ENCODE data around the gene BCDIN3D.

BCDIN3D gene, protein sequence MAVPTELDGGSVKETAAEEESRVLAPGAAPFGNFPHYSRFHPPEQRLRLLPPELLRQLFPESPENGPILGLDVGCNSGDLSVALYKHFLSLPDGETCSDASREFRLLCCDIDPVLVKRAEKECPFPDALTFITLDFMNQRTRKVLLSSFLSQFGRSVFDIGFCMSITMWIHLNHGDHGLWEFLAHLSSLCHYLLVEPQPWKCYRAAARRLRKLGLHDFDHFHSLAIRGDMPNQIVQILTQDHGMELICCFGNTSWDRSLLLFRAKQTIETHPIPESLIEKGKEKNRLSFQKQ

DNA sequence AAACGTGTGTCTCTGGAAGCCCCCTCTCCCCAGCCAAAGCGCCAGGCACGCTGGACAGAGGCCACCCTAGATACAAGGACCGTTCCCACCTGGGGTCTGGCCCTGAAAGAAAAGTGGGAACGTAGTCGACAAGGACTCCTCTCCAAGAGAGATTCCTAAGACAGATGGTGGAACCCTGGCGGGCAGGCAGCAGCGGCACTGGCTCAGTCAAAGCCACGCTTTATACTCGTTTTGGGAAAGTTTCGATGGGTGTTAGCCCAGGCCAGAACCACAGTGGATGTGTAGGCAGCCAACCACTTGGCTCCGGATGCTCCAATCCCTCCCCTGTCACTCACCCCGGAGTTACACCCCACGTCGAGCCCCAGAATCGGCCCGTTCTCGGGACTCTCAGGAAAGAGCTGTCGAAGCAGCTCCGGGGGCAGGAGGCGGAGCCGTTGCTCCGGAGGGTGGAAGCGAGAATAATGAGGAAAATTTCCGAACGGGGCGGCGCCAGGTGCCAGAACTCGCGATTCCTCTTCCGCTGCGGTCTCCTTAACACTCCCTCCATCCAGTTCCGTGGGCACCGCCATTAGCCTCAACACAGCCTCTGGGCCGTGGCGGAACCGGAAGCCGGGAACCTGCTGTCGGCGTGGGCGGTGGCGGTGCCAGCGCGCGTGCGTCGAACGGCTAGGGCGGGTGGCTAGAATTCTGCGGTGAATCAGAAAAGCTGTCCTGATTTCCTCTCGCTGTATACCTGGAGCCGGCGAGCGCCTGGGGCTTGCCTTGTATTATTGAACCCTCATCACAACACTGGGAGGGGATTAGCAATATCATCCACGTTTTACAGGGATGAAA is at the start of gene BCDIN3D:
BCDIN3D (minus strand) TSS at position 588 of the 834 bp plus-strand sequence; CDS start at position 569, 19 bp downstream.
- TF ChIP-seq, protein P1, sequence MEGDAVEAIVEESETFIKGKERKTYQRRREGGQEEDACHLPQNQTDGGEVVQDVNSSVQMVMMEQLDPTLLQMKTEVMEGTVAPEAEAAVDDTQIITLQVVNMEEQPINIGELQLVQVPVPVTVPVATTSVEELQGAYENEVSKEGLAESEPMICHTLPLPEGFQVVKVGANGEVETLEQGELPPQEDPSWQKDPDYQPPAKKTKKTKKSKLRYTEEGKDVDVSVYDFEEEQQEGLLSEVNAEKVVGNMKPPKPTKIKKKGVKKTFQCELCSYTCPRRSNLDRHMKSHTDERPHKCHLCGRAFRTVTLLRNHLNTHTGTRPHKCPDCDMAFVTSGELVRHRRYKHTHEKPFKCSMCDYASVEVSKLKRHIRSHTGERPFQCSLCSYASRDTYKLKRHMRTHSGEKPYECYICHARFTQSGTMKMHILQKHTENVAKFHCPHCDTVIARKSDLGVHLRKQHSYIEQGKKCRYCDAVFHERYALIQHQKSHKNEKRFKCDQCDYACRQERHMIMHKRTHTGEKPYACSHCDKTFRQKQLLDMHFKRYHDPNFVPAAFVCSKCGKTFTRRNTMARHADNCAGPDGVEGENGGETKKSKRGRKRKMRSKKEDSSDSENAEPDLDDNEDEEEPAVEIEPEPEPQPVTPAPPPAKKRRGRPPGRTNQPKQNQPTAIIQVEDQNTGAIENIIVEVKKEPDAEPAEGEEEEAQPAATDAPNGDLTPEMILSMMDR (IDR thresholded peaks at IDR 0.05; ENCODE audit: borderline replicate concordance, extremely low read depth, low read length, poor library complexity, severe bottlenecking) = peak; percentile 2
- no peak for TF ChIP-seq EZH2 (IDR thresholded peaks at IDR 0.05; ENCODE audit: borderline replicate concordance, low read depth, low read length, severe bottlenecking)
- Histone ChIP-seq H3K4me3 (ENCODE audit: low read depth in 1 of 2, low read length in 2 of 2) (peak within 1 kb of the TSS; percentile 55 to 73; a peak in 3 of 4 replicates), H3K9ac (ENCODE audit: low read depth, low read length) (peak within 1 kb of the TSS; percentile 76), H3K79me2 (ENCODE audit: insufficient read depth, low read length) (peaks cover 20% of the 10 kb centered on the region), H3K36me3 (ENCODE audit: insufficient read depth, low read length) (peaks cover 9% of the 10 kb centered on the region; the same call in 1 of the 2 replicates), H2AFZ (ENCODE audit: low read depth, low read length) (peak within 1 kb of the TSS; percentile 92), H4K20me1 (ENCODE audit: insufficient read depth, low read length) (no peaks in the 10 kb centered on the region), H3K9me3 (ENCODE audit: insufficient read depth, low read length, severe bottlenecking) (no peaks in the 10 kb centered on the region), H3K4me2 (ENCODE audit: insufficient read depth, low read length) (peak within 1 kb of the TSS; percentile 84), H3K27me3 (ENCODE audit: insufficient read depth, low read length, poor library complexity) (no peaks in the 10 kb centered on the region), H3K27ac (ENCODE audit: low read length) (peak within 1 kb of the TSS; percentile 81), H3K4me1 (ENCODE audit: insufficient read depth, low read length) (peaks cover 31% of the 10 kb centered on the region)
- DNase-seq = peak; percentile 94
- peak; percentile 95 for ATAC-seq (ENCODE audit: insufficient read depth, low read depth)

DNA sequence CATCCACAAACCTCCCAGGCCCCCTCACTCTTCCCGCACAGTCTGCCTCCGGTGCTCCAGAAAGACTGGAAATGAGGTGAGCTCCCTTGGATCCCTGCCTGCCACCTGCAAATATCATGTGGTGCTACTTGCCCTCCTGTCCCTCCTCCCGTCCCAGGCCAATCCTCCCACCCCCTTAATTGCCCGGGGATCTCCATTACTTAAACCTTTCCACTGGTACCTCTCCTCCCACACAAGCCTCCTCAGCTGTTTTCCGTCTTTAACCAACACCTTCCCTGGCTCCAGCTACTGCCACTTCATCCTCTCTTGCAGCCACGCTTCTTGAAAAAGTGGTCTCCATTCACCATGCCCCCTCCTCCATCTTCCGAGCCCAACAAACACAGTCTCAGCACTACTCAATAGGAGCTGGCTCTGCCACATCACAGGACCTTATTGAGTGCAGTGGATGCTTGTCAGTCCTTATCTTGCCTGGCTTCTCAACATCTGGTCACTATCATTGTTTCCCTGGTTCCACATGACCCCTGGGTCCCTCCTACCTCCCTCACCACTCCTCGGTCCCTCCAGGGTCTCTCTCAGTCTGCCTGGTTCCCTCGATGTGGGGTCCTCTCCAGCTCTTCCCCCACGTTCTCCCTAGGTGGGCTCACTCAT is 49.3 kb upstream of the BCDIN3D start:
- no peak overlapping the region for H2AFZ ChIP-seq (ENCODE audit: low read depth, low read length)
- H4K20me1 ChIP-seq (ENCODE audit: insufficient read depth, low read length) = no peaks in the 10 kb centered on the region
- H3K4me2 ChIP-seq (ENCODE audit: insufficient read depth, low read length) = no peak overlapping the region
- peaks cover 2% of the 10 kb centered on the region for H3K27me3 ChIP-seq (ENCODE audit: insufficient read depth, low read length, poor library complexity)
- no peaks in the 10 kb centered on the region for H3K79me2 ChIP-seq (ENCODE audit: insufficient read depth, low read length)
- ATAC-seq (ENCODE audit: insufficient read depth, low read depth) = no peak
- no peak overlapping the region for H3K27ac ChIP-seq (ENCODE audit: low read length)
- H3K9me3 ChIP-seq (ENCODE audit: insufficient read depth, low read length, severe bottlenecking) = no peaks in the 10 kb centered on the region
- H3K4me3 ChIP-seq (ENCODE audit: low read depth in 1 of 2, low read length in 2 of 2) = no peak overlapping the region
- H3K4me1 ChIP-seq (ENCODE audit: insufficient read depth, low read length) = no peaks in the 10 kb centered on the region
- no peak for DNase-seq
- H3K36me3 ChIP-seq (ENCODE audit: insufficient read depth, low read length) = no peaks in the 10 kb centered on the region
- H3K9ac ChIP-seq (ENCODE audit: low read depth, low read length) = no peak overlapping the region
- TF ChIP-seq, protein P1 (IDR thresholded peaks at IDR 0.05; ENCODE audit: borderline replicate concordance, extremely low read depth, low read length, poor library complexity, severe bottlenecking) = no peak
- no peak for TF ChIP-seq EZH2 (IDR thresholded peaks at IDR 0.05; ENCODE audit: borderline replicate concordance, low read depth, low read length, severe bottlenecking)

DNA sequence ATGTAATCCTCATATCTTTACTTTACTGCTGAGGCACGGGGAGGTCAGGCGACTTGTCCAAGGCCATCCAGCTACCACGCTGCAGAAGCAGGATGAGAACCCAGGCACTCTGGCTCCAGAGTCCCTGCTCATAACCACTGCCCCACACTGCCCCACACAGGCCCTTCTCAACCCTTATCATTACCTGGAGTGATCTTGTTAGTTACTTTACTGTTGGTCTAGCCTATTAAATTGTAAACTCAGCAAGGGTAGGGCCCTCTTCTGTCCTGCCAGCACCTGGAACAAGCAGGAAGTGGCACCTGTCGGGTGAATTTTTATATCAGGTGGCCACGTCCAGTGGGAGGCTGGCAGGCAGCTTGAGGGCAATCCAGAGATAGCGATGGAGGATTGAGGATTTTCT is 48.6 kb upstream of the BCDIN3D start:
- no peaks in the 10 kb centered on the region for H3K36me3 ChIP-seq (ENCODE audit: insufficient read depth, low read length)
- ATAC-seq (ENCODE audit: insufficient read depth, low read depth) (no peak), DNase-seq (no peak)
- no peak overlapping the region for H3K4me2 ChIP-seq (ENCODE audit: insufficient read depth, low read length)
- no peaks in the 10 kb centered on the region for H3K4me1 ChIP-seq (ENCODE audit: insufficient read depth, low read length)
- H3K79me2 ChIP-seq (ENCODE audit: insufficient read depth, low read length) = no peaks in the 10 kb centered on the region
- H3K27me3 ChIP-seq (ENCODE audit: insufficient read depth, low read length, poor library complexity) = peaks cover 2% of the 10 kb centered on the region
- H4K20me1 ChIP-seq (ENCODE audit: insufficient read depth, low read length) = no peaks in the 10 kb centered on the region
- H3K9me3 ChIP-seq (ENCODE audit: insufficient read depth, low read length, severe bottlenecking) = no peaks in the 10 kb centered on the region
- H3K27ac ChIP-seq (ENCODE audit: low read length) = no peak overlapping the region
- no peak overlapping the region for H3K4me3 ChIP-seq (ENCODE audit: low read depth in 1 of 2, low read length in 2 of 2)
- H2AFZ ChIP-seq (ENCODE audit: low read depth, low read length) = no peak overlapping the region
- TF ChIP-seq, protein P1 (IDR thresholded peaks at IDR 0.05; ENCODE audit: borderline replicate concordance, extremely low read depth, low read length, poor library complexity, severe bottlenecking) = no peak
- TF ChIP-seq EZH2 (IDR thresholded peaks at IDR 0.05; ENCODE audit: borderline replicate concordance, low read depth, low read length, severe bottlenecking) = no peak
- no peak overlapping the region for H3K9ac ChIP-seq (ENCODE audit: low read depth, low read length)
